ENCODE results near the gene GPRASP2. TPM values are rescaled to one million over a fixed set of nuclear protein-coding genes. Genes with fewer than 3 reads are reported as not detected.
A peak's percentile ranks its signal among the peaks of the same experiment; 100 is the strongest.
"Not testable (repeated sequence)": the region's sequence is repeated elsewhere in the genome, so short reads cannot be mapped to it uniquely, and the experiment has no call there.

GPRASP2 gene
- 17.6 and 27.4 TPM in 2 replicates for total RNA-seq

DNA sequence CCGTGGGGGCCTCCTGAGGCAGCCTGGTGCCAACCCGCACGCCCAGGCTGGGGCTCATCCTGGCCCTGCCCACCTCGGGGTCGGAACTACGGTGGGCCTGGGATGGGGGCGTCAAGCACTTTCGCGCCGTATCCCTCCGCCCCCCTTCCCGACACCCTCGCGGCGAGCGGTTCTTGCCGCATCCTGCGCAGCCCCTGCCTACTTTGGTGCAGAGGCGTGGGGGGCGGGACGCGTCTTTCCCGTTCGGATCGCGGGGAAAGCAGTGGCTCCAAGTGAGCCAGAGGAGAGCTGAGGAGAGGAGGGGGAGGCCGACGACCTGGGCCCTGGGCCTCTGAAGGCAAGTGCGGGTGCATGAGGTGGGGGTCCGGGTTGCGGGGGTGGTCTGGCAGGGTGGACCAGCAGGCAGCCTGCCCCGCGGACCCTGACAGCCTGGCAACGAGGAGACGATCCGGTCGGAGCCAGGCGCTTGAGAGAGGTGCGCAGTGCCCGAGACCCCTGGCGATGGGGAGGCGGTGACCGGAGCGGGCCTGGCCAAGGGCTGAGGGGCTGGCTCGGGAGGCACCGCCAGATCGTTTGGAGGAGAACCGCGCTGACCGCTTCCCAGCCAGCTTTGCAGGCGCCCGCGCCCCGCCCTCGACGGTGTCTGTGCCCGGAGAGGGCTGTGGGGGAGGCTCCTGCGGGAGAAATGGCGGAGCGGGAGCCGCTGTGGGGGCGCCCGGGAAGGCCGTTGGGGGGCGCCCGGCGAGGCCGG, at the start of gene GPRASP2:
Gene GPRASP2 (plus strand): TSS at position 233 of the 751 bp plus-strand sequence. CDS start 2,422 bp downstream, outside the sequence.
- no peak for DNase-seq (ENCODE audit: low read depth, low spot score)

DNA sequence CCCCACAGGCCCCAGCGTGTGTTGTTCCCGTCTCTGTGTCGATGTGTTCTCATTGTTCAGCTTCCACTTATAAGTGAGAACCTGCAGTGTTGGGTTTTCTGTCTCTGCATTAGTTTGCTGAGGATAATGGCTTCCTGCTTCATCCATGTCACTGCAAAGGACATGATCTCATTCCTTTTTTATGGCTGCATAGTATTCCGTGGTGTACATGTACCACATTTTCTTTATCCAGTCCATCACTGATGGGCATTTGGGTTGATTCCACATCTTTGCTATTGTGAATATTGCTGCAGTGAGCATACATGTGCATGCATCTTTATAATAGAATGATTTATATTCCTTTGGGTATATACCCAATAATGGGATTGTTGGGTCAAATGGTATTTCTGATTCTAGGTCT, 48.4 kb upstream of the GPRASP2 start:
- not testable (repeated sequence) for DNase-seq (ENCODE audit: low read depth, low spot score)

DNA sequence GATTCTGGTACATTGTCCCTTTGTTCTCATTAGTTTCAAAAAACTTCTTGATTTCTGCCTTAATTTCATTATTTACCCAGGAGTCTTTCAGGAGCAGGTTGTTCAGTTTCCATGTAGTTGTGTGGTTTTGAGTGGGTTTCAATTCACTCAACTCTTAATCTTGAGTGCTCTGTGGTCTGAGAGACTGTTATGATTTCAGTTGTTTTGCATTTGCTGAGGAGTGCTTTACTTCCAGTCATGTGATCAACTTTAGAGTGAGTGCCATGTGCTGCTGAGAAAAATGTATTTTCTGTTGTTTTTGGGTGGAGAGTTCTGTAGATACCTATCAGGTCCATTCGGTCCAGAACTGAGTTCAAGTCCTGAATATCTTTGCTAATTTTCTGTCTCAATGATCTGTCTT, 45.2 kb upstream of the GPRASP2 start:
- not testable (repeated sequence) for DNase-seq (ENCODE audit: low read depth, low spot score)

DNA sequence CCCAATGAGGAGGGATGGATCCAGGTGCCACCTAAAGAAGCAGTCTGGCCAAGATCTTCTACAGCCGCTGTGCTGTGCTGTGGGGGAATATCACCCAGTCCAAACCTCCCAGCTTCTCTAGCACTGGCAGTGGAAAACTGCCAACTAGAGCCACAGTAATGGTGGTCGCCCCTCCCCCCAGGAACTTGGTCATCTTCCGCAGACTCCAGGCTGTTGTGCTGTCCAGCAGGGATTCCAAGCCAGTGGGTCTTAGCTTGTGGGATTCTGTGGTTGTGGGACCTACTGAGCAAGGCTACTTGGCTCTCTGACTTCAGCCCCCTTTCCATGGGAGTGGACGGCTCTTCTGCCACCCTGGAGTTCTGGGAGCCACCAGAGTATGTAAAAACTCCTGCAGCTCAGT, 42.7 kb upstream of the GPRASP2 start:
- DNase-seq (ENCODE audit: low read depth, low spot score): no peak

DNA sequence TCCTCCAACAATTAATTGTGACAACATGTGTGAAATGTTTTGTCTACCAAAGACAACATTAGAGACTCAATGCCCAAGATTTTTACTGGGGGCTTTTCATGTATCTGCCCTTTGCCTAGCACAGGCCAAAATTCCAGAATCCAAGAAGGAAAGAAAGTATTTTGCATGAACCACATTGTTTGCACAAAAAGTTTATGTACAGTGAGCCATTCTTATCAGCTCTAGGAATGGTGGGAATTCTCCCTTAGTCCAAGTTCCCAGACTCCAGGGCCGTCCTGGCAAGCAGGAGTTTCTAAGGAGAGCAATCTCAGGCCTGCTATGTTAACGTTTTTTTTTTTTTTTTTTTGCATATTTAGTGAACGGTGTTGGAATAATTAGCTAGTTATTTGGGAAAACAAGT, 39.4 kb upstream of the GPRASP2 start:
- no peak for DNase-seq (ENCODE audit: low read depth, low spot score)

DNA sequence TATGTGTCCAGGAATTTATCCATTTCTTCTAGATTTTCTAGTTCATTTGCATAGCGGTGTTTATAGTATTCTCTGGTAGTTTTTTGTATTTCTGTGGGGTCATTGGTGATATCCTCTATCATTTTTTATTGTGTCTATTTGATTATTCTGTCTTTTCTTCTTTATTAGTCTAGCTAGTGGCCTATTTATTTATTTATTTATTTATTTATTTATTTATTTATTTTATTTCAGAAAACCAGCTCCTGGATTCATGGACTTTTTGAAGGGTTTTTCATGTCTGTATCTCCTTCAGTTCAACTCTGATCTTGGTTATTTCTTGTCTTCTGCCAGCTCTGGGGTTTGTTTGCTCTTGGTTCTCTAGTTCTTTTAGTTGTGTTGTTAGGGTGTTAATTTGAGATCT, 34.8 kb upstream of the GPRASP2 start:
- not testable (repeated sequence) for DNase-seq (ENCODE audit: low read depth, low spot score)

DNA sequence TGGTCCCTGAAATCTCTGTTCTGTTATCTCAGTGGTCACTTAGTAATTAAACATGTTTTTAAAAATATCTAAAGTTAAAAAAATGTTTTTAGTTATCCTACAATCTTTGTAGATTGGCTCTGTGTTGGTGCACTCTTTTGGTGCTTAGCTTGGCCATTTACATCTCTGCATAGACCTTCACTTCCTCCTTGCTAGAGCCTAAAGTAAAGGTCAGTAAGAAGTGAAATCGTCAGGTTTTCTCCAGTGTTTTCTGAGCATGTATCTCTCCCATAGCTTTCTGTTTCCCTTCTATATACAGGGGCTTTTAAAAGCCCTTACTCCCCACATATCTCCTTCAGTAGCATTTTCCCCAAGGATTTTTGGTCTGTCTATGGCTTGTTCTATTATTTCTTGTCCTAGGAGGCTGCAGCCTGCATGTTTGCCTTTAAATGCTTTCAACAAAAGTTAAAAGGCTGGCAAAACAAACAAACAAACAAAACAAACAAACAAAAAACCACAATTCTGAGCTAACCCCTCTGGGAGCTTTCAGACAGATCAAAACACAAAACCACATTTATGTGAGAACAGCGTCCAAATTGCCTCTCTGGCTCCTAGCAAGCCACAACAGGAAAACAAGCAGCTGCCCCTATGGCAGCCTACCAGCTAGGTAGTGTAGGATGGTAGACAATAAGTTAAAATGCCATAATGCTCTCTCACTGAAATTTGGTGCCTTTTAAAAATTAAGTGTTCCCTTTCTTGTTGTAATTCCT, 27.3 kb upstream of the GPRASP2 start:
- no peak for DNase-seq (ENCODE audit: low read depth, low spot score)

DNA sequence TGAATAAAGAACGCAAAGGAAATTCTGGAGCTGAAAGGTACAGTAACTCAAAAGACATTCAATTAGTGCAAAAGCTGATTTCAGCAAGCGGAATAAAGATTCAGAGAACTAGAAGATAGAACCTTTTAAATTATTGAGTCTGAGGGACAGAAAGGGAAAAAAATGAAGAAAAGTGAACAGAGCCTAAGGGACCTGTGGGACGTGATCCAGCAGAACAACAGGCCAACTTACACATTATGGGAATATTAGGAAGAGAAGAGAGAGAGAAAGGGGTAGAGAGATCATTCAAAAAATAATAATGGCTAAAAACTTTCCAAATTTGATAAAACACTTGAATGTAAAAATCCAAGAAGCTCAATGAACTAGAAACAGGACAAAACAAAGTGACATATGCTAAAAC, 17.5 kb upstream of the GPRASP2 start:
- DNase-seq (ENCODE audit: low read depth, low spot score): no peak

DNA sequence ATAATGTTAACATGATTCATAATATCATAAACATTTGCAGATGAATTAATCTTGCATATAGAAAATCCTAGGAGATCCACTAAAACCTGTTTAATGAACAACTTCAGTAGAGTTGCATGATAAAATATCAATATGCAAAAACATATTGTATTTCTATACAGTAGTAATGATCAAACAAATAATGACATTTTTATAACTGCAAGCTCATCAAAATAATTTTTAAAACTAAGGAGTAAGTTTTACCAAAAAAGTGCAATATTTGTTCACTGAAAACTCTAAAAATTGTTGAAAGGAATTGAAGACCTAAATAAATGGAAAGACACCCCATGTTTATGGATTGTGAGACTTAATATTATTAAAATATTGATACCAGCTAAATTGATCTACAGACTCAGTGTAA, 15.9 kb upstream of the GPRASP2 start:
- no peak for DNase-seq (ENCODE audit: low read depth, low spot score)

DNA sequence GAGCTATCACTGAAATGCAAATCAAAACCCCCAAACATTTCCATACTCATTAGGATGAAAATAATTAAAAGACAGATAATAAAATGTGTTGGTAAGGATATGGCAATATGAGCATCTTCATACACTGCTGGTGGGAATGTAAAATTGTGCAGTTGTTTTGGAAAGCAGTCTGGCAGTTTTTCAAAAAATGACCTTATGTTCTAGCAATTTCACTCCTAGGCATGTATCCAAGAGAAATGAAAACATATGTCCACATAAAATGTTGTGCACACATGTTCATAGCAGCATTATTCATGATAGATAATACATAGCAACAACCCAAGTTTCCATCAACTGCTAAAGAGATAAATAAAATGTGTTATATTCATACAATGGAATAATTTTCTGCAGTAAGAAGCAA, 14.8 kb upstream of the GPRASP2 start:
- no peak for DNase-seq (ENCODE audit: low read depth, low spot score)

DNA sequence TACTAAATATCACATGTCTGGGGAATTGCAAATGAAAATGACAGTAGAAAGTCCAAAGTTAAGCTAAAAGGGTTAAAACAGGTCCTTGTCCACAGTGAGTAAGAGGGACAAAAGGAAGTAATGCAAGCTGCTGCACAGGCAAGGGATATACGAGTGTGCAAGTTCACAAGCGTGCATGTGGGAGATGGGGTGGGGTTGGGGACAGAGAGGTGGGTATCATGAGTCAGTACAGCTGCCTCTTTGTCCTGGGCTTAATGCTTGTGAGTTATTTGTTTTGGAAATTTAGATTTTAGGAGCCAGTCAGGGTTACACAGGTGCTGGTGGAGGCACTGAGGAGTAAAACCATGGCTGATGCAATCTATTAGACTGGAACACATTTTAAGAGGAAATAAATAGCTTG, 3.3 kb upstream of the GPRASP2 start:
- DNase-seq (ENCODE audit: low read depth, low spot score): no peak

DNA sequence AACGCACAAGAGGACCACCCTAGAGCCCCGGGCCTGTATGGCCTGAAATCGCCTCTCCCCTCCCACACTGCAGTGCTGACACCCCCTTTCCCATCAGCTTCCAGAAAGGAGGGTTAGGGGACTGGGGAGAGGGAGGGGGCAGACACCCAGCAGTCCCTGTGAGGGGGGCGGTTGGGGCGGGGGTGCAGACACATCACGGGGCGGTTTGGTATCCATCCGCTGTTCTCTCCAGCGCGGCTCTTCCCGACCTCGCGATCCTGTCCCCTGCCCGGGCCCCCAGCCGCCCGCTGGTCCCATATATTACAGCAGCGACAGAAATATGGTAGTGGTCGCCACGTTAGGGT, 404 bp upstream of the GPRASP2 start:
- DNase-seq (ENCODE audit: low read depth, low spot score): no peak

DNA sequence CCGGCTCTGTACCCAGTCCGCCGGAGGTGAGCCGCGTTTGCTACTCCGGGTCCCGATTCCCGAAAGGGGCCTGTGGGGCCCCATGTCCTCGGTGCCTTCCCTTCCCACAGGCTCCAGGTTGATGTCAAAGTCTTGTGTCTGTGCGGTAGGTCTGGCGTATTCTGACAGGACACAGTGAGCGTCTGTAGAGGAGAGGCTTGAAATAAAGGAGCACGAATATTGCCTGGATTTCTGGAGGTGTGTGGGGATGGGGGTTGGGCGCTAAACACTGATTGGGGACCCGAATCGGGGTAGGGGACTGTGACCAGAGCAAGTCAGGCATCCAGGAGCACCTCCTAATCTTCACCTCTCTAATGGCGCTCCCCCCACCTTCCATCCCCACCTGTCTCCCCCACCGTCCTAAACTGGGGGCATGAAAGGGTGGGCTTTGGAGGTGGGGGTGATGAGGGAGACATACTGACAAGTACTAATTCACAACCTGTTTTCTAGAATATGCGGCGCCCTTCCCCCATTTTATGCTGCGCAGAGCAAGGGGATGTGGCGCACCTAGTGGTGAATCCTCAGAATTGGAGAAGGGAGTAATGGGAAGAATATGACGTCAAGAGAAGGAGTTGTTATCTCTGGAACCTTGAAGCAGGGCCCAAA, 855 bp downstream of the GPRASP2 start:
- peak; percentile 7 for DNase-seq (ENCODE audit: low read depth, low spot score)

DNA sequence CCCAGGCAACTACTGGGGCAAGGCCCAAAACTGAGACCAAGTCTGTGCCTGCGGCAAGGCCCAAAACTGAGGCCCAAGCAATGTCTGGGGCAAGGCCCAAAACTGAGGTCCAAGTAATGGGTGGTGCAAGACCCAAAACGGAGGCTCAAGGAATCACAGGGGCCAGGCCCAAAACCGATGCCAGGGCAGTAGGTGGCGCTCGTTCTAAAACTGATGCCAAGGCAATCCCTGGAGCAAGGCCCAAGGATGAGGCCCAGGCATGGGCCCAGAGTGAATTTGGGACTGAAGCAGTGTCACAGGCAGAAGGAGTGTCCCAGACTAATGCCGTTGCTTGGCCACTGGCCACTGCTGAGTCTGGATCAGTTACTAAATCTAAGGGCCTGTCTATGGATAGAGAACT, 2.7 kb downstream of the GPRASP2 start:
- no peak for DNase-seq (ENCODE audit: low read depth, low spot score)

DNA sequence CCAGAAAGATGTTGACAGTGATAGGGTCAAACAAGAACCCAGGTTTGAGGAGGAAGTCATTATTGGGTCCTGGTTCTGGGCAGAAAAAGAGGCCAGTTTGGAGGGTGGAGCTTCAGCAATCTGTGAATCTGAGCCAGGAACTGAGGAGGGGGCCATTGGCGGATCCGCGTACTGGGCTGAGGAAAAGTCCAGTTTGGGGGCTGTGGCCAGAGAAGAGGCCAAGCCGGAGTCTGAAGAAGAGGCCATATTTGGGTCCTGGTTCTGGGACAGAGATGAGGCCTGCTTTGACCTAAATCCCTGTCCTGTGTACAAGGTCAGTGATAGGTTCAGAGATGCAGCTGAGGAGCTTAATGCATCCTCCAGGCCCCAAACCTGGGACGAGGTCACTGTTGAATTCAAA, 3.7 kb downstream of the GPRASP2 start:
- no peak for DNase-seq (ENCODE audit: low read depth, low spot score)

DNA sequence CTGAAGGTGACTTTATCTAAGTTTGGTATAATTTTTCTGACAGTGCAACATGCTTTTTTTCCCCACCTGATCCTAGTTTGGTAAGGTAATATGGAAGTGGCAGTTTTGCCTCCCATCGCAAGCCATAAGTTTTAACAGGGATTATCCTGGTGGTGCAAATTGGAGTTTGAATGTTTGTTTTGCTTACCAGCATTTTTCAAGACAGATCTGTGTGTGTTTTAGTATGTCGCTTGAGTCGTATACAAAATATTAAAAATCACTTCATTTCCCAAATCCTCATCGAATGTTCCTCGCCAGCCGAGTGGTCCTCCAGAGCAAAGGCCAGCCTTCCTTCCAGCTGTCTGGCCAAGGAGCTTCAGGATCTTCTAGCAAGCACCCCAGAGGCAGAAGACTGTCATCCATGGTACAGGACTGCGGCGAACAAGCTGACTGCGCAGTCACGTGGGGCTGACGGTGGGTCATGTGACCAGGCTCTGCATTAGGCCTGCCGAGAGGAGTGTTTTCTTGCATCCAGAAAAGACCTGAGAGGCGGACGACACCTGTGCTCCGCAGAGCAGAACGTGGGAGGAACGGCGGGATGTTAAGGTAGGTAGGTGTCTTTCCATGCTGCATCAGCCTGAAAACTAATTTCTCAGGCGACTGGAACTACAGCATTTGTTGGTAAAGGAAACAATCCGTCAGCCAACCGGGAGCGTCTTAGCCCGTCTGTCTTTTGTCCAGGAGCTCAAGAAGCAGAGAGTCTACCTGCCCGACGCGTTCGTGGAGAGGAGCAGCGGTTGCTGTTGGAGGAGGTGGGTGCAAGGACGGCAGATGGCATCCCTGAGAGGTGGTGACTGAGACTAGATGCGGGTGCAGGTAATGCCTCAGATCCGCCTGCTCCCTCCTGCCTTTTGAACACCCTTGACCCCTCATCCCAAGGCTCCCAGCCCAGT, 8.3 kb downstream of the GPRASP2 start, which contains the start of gene GPRASP3:
Gene GPRASP3 (plus strand): TSS at position 507 of the 932 bp plus-strand sequence. CDS start 28,253 bp downstream, outside the sequence.
- DNase-seq (ENCODE audit: low read depth, low spot score): peak; percentile 35

DNA sequence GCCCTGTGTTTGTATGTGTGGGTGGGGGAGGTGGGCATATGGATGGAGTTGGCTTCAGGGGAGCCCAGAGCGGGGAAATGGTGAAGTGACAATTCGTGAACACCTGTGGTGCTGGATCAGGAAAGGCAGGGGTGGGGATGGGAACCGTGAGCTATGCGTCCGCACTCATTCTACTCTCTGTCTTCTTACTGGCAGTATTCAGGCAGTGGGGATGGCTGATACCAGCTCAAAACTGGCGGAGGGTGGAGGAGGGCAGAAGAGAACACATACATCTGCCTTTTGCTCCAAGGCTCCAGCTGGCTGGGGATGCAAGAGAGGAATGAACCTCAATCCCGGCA, 8.9 kb downstream of the GPRASP2 start:
- DNase-seq (ENCODE audit: low read depth, low spot score): not testable (repeated sequence)

DNA sequence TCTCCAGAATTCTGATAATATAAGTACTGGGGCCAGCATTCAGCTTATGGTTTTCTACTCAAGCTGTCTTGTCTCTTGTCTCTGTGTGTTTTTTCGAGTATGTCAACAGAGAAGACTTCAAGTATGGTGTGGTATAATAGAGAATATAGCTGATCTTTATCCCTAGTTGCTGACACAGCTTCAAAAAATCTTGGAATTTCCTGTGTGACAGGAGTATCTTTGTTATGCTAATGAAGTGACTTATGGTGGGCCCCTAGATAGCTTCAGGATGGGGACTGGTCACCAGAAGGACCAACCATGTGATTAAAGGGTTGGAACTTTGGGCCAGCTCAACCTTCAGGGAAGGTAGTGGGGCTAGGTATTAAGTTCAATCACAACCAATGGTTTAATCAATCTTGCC, 11.2 kb downstream of the GPRASP2 start:
- DNase-seq (ENCODE audit: low read depth, low spot score): no peak

DNA sequence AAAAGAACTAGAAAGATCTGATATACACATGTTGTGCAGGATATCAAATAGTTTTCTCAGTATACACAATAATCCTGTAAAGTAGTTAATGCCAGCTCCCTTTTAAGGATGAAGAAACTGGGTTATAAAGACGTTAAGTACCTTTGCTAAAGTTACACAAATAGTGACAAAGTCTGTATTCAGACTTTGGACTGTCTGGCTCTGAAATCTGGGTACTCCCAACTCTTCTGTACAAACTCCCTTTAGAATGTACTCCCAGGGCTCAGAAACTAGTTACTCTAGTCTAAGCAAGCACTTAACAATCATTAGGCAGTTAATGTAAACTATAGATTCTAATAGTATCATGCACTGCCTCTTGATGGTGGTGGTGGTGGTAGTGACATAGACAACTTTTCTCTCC, 15.5 kb downstream of the GPRASP2 start:
- no peak for DNase-seq (ENCODE audit: low read depth, low spot score)

DNA sequence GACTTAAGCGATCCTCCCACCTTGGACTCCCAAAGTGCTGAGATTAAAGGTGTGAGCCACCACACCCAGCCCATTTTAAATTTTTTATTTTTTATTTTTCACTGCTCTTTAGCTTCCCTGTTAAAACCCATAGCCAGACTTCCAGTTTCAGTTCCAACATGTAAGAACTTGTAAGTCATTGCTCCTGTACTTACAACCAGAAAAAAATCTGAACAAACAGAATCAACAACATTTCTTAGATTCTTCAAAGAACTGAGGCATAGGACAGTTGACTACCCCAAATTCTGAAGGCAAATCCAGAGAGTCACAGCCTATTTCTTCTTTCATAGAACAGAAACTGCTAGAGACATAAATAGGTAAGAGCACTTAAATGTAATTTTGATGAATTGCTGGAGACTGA, 16.4 kb downstream of the GPRASP2 start:
- DNase-seq (ENCODE audit: low read depth, low spot score): no peak

DNA sequence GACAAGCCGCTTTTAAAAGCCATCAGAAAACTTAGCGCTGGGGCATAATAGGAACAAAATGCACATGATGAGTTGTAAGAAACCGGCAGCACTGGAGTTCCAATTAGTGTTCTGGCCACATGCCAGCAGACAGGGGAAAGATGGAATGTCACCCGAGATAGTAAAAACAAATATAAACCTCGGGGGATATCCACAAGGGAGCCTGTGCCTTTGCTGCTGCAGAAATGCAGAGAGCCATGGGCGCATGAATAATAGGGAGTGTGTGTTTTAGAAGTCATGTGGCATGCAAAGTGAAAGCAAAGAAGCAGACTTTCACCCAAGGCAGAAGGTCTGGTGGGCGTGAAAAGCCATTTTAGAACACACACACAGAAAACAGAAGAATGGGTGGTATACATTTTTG, 27.4 kb downstream of the GPRASP2 start:
- no peak for DNase-seq (ENCODE audit: low read depth, low spot score)
